C1 segment of cervical spinal cord (tissue), 14 donors: Measurements from ENCODE around the gene GRM7.
A peak's percentile ranks its signal among the peaks of the same experiment; 100 is the strongest.

Source experiments
- DNase-seq, 14 donors: peaks; one replicate each; lab custom pipeline; 2025; lab: John Stamatoyannopoulos, UW

The GRM7 gene

DNA sequence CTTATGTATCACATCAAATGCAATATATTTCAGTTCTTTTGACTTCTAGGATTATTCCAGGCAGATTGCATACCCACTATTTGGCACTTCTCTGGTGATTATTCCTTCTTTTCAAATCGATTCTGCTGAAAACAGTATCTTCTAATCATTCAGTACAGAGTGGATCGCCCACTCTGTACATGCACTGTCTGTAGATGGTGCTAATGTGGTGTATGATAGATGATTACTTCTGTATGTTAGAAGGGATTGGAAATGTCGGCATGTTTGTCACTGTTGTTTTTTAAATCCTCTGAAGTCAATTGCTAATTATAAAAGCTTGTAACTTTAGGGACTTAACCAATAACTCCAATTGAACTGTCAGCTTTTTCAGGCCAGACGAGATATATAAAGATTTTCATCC lies 642.5 kb downstream of the GRM7 start:
- no peak for DNase-seq

DNA sequence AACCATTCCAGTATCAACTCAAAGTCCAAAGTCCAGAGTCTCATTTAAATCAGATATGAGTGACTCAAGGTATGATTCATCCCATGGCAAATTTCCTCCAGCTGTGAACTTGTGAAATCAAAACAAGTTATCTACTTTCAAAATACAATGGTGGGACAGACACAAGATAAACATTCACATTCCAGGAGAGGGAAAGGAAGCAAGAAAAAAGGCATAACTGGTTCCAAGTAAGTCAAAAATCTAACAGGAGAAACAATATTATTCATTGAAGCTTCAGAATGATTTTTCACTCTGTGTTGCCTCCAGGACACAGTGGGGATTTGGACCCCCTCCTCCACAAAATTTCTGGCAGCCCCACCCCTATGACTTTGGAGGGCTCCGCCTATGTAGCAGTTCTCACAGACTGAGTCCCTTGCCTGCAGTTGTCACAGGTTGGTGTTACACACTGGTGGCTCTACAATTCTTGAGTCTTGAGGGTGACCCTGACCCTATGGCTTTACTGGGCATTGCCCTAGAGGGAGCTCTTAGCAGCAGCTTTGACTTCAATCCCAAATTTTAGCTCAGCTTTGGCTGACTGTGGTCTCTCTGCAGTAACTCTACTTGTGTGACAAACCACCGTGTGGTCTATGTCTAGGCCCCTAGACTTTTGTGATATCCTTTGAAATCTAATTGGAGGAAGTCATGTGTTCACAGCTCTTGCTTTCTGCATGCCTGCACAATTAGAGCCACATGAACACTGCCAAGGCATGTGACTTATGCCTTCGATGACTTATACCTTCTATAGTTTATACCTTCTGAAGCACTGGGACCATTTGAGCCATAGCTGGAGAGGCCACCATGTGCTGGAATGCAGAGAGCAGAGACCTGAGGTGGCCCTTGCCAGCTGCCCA lies 644.2 kb downstream of the GRM7 start:
- no peak for DNase-seq

- no peak for DNase-seq
Observed at GRCh38 chr3:7506606-7507180, 645.8 kb downstream of the GRM7 start.

GRCh38 chr3:7508821-7509220 lies 647.9 kb downstream of the GRM7 start:
- no peak for DNase-seq

- no peak for DNase-seq
Observed at GRCh38 chr3:7512048-7512447, 651.1 kb downstream of the GRM7 start.

GRCh38 chr3:7518026-7518425 lies 657.1 kb downstream of the GRM7 start:
- DNase-seq, result no peak

DNA sequence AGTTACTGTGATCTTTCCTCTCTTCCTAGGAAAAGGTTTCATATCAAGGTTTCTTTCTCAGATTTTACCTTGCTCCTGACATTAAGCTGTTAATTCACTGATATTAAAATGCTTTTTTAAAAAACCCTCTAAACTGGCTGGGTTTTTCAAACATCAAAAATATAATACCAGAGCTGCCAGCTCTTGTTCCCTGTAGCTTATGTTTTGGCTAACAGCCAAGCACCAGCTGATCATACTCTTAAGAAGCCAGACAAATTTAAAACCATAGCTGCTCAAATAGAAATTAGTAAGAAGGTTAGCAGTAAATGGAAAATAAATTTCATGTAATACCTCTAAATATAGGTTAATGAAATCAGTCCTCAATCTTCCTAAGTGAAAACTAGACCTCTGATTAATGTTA lies 657.5 kb downstream of the GRM7 start:
- DNase-seq, result no peak

DNA sequence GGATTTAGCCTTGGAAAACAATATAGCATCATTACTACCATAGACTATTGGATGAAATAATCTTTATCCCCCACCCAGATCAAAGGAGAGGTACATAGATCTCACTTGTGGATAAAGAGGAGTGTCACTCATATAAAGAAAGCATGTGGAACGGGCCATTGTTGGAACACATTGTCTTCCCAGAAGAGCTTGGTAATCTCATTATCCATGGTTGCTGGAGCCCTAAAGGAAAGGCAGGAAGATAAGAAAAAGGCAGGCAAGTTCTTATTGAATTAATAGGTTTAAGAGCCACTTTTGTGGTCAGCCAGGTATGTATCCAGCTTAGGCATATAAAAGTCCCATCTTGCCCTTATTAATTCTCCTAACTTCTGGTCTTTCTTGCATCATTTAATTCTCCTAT lies 659.1 kb downstream of the GRM7 start:
- no peak for DNase-seq

DNA sequence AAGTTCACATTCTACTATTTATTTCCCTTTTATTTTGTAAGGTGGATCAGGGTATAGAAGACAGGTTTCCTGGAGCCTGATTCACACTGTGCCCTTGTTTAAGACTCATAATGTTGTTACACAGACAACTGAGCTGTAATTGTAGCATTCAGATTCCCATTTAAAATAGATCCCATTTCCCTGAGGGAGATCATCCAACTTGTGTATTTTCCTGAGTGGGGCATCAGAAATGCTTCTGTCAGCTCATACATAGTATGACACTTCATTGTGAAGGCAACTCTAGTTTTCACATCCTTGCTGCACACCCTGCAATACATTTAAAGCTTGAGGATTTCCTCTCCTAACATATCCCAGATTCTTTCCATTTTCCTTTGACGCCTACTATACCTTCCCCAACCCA lies 659.7 kb downstream of the GRM7 start:
- DNase-seq, result no peak

DNA sequence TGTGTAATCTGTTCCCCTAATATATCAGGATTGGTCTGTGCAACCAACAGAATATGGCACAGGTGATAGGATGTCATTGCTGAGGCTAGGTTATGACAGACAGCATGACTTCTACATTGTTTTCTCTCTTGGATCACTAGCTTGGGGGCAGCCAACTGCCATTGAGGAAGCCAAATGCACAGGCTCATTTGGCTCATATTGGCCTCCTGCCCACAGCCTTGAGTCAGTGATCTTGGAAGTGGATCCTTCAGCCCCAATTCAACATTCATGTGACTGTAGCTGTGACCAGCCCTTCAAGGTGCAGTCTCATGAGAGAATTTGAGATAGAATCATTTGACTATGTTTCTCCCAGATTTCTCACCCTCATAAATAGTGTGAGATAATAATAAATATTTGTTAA lies 675.6 kb downstream of the GRM7 start:
- DNase-seq, result peak in 1 of 14 donors; percentile 5

DNA sequence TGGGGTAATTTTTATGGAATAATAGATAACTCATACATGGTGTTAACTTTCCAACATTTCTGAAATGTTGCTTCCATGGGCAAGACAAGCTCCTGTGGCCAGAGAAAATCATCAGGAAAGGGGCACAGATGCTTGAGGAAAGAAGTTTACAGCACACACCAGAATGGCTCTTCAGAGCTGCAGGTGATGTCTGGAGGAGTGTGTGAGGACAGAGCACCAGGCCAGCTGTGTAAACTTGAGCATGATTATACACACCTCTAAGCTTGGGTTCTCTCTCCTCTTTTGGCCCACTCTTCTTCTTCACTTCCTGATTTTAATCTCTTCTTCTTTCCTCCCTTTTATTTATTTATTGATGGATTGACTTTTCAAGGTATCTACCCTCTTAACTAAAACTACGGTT lies 676.0 kb downstream of the GRM7 start:
- DNase-seq, result no peak

GRCh38 chr3:7543294-7543880 lies 682.5 kb downstream of the GRM7 start:
- no peak for DNase-seq

DNA sequence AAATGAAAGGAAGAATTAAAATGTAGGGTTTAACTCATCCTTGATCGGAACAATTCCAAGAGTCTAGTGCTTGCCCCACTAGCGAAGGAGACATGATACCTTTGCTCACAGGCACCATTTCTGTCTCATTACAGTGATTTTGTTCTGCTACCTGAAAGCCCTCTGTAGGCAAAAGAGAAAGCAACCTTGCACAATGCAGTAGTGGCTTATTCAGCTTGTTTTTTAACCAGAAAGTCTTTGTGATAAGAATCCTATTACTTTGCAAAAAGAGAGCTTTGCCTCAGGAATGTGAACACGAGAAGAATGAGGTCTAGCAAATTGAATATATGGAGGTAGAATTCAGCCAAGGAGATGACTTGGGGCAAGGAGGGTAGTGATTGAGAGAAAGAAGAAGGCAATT lies 684.4 kb downstream of the GRM7 start:
- no peak for DNase-seq

GRCh38 chr3:7546253-7546652 lies 685.3 kb downstream of the GRM7 start:
- no peak for DNase-seq

DNA sequence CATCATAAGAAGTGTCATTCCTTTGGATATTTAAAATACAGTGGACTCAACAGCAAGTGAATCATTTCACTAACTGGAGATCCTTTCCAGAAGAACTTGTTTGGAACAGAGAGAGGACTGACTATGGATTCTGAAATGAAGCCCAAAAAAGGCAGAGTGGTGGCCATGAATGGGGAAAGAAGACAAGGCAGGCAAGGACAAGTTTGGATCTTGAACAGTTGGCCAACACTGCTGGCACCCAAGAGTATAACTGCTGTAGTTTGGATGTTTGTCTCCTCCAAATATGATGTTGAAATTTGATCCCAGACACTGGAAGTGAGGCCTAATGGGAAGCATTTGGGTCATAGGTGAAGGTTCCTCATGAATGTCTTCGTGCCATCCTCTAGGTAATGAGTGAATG lies 686.9 kb downstream of the GRM7 start:
- DNase-seq, result no peak

DNA sequence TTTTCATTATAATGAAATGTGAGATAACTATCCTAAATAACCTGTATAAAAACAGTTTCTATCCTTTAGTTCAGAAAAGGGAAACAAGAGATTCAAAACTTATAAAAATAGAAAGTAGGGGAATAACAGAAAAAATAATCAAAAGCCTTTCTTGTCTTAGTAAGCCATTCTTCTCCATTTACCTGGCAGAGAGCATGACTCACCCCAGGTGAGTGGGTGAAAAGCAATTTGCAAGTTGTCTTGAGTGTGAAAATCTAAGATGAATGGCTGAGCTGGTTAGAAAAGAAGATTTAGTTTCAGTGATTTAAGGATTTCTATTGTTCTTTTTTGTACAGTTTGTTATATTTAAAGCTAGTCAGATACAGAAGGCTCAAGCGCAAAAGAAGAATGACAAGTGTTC lies 702.0 kb downstream of the GRM7 start:
- DNase-seq, result no peak

DNA sequence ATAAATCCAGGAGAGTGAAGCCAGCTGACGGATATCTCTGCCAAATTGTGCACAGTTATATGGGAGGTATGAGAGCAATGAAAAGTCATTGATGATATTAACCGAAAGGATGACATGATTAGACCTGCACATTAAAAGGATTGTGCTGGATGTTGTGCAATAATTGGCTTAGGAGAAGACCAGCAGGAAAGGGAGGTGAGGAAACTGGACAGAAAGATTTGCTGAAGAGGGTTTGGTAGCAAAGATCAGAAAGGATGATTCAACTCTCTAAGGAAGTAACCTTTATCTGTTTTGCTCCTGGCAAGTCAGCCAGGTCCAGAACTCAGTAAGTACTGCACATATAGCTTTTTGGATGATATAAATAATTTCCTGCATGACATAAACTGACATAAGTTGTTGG lies 704.7 kb downstream of the GRM7 start:
- DNase-seq, result no peak

DNA sequence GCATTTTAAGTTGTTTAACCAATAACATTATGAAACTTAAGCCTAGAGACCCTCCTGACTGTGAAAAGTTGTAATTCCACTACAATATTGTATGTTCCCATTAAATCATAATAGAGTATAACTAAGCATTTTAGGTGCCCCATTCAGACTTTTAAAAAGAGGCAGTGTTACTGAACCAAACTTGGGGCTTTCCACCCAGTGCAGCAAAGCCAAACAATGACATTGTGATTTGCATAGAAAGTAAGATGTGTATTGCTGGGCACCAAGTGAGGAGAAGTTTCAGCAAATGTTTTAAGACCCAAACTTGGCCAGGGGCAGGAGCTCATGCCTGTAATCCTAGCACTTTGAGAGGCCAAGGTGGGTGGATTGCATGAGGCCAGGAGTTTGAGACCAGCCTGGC lies 706.2 kb downstream of the GRM7 start:
- no peak for DNase-seq

DNA sequence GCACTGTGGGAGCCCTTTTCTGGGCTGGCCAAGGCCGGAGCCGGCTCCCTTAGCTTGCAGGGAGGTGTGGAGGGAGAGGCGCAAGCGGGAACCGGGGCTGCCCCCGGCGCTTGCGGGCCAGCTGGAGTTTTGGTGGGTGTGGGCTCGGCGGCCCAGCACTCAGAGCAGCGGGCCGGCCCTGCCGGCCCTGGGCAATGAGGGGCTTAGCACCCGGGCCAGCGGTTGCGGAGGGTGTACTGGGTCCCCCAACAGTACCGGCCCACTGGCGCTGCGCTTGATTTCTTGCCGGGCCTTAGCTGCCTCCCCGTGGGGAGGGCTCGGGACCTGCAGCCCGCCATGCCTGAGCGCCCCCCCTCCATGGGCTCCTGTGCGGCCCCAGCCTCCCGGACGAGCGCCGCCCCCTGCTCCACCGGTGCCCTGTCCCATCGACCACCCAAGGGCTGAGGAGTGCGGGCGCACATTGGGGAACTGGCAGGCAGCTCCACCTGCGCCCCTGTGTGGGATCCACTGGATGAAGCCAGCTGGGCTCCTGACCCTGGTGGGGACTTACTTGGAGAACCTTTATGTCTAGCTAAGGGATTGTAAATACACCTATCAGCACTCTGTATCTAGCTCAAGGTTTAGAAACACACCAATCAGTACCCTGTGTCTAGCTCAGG lies 707.7 kb downstream of the GRM7 start:
- DNase-seq, result no peak

DNA sequence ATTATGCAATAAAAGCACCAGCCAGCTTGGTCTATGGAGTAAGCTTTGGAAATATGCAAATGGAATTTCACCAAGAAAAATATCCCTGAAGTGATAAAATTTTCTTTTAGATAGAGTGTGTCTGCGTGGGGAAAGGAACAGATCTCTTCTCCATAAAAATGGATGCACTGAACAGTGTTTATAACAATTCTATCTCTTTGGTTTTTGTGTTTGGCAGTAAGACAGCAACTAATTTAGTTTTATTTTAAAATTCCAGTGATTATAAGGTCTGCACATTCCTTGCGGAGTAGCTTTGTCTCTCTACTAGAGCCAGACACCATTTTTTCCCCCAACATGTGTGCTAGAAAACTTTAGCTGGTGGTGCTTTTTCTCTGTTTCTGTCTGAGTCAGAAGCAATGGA lies 712.4 kb downstream of the GRM7 start:
- DNase-seq, result no peak

DNA sequence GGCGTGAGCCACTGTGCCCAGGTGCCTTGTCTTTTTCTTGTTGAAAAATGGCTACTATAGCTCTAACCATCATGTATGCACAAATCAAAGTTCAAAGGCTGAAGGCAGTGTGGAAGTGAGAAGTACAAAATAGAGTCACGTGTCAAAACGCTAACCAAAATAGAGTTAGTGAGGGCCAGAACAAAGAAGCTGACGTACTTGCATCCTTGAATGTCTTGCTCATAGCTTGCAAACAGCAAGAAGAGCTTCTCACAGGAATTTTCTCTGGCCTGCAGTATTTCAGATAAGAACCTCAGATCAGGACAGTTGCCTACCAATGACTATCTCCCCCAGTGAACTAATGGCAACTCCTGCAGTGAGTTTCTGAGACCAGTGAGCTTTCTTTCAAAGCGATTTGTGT lies 713.5 kb downstream of the GRM7 start:
- DNase-seq, result no peak

GRCh38 chr3:7576071-7576470 lies 715.2 kb downstream of the GRM7 start:
- DNase-seq, result no peak

GRCh38 chr3:7576506-7576905 lies 715.6 kb downstream of the GRM7 start:
- DNase-seq, result no peak
